SK-N-MC (cell line): ENCODE measurements around the gene CDX2.

Source experiments
- EZH2 ChIP-seq: fragments of 200-600 bp; sonication (generic); IDR thresholded peaks from one replicate; pipeline ENCODE4 v1.6.1; 2017; ENCODE audit warnings: antibody characterized with exemption
- FOXP2 ChIP-seq: optimal IDR thresholded peaks from 2 replicates; pipeline ENCODE3; 2011; ENCODE audit warnings: mild to moderate bottlenecking, moderate library complexity; ENCODE audit not compliant: insufficient read depth; ENCODE audit errors: extremely low read length, control extremely low read depth

- TF ChIP-seq EZH2 (no peak), FOXP2 (no peak)
These were observed 53.6 kb downstream of the CDX2 start for GRCh38 chr13:27915301-27916207.
